ENCODE measurements around the gene BRSK1. TPM values are rescaled to one million over a fixed set of nuclear protein-coding genes. Genes with fewer than 3 reads are reported as not detected.
"Not testable (repeated sequence)": the region's sequence is repeated elsewhere in the genome, so short reads cannot be mapped to it uniquely, and the experiment has no call there.

The BRSK1 gene
- total and polyA plus RNA-seq, 4 donors, result 0.53 to 6.4 (median 1.5) TPM

DNA sequence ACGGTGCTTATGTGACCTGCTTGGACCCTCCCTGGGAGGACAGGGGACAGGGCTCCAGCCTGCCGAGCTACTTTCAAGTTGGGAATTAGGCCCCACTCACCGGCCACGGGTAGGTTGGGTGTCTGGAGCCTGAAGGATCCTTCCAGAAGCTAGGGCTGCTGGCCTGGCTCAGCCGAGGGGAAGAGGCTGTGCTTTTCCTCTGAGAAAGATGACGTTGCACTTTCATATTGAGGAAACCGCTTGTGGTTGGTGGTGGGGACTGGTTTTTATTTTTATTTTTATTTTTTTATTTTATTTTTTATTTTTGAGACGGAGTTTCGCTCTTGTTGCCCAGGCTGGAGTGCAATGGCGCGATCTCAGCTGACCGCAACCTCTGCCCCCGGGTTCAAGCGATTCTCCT is 41.4 kb downstream of the BRSK1 start, which contains the start of gene TMEM150B:
Gene TMEM150B, minus strand, starts transcription at position 170 of the 400 bp plus-strand sequence. CDS start 4,305 bp downstream, outside the sequence.
- Histone ChIP-seq H3K27ac (ENCODE audit: low read depth in 1 of 2, low read length in 1 of 2) (peak within 1 kb of the TSS in 1 of 2 donors; percentile 68), H3K4me1 (ENCODE audit: control insufficient read depth in 5 of 5, insufficient read depth in 5 of 5, low read length in 5 of 5) (peaks cover 0 to 4% (median 0%) of the 10 kb centered on the region in 5 donors), H3K36me3 (ENCODE audit: control insufficient read depth in 4 of 4, insufficient read depth in 4 of 4, low read length in 4 of 4) (no peaks in the 10 kb centered on the region), H3K27me3 (ENCODE audit: control insufficient read depth in 3 of 3, insufficient read depth in 3 of 3, low read length in 2 of 3) (no peaks in the 10 kb centered on the region), H3K4me3 (no peak within 1 kb of the TSS), H3K9ac (ENCODE audit: insufficient read depth in 1 of 2, low read length in 2 of 2) (no peak within 1 kb of the TSS), H3K9me3 (ENCODE audit: control insufficient read depth in 4 of 4, insufficient read depth in 3 of 4, low read length in 3 of 4) (no peaks in the 10 kb centered on the region)
- TF ChIP-seq, protein P1, sequence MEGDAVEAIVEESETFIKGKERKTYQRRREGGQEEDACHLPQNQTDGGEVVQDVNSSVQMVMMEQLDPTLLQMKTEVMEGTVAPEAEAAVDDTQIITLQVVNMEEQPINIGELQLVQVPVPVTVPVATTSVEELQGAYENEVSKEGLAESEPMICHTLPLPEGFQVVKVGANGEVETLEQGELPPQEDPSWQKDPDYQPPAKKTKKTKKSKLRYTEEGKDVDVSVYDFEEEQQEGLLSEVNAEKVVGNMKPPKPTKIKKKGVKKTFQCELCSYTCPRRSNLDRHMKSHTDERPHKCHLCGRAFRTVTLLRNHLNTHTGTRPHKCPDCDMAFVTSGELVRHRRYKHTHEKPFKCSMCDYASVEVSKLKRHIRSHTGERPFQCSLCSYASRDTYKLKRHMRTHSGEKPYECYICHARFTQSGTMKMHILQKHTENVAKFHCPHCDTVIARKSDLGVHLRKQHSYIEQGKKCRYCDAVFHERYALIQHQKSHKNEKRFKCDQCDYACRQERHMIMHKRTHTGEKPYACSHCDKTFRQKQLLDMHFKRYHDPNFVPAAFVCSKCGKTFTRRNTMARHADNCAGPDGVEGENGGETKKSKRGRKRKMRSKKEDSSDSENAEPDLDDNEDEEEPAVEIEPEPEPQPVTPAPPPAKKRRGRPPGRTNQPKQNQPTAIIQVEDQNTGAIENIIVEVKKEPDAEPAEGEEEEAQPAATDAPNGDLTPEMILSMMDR (IDR thresholded peaks at IDR 0.05; ENCODE audit: control extremely low read depth, extremely low read depth), result no peak
- 47 to 69% methylated on average over 14 of the region's 14 CpGs for WGBS, 2 donors
- no peak for ATAC-seq (ENCODE audit: insufficient read depth, low FRiP score)
- no peak for DNase-seq

DNA sequence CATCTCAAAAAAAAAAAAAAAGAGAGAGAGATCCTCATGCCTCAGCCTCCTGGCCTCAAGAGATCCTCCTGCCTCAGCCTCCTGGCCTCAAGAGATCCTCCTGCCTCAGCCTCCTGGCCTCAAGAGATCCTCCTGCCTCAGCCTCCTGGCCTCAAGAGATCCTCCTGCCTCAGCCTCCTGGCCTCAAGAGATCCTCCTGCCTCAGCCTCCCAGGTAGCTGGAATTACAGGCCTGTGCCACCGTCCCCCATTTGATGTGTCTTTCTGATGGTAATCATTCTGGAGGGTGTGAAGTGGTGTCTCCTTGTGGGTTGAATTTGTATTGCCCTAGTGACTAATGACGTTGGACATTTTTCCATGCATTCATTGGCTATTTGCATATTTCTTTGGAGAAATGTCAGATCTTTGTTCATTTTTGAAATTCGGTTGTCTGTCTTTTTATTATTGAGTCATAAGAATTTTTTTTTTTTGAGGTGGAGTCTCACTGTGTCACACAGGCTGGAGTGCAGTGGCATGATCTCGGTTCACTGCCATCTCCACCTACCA is 45.0 kb downstream of the BRSK1 start:
- H3K36me3 ChIP-seq (ENCODE audit: control insufficient read depth in 4 of 4, insufficient read depth in 4 of 4, low read length in 4 of 4); H3K27ac ChIP-seq (ENCODE audit: low read depth in 1 of 2, low read length in 1 of 2); H3K4me3 ChIP-seq; H3K9ac ChIP-seq (ENCODE audit: insufficient read depth in 1 of 2, low read length in 2 of 2); H3K4me1 ChIP-seq (ENCODE audit: control insufficient read depth in 5 of 5, insufficient read depth in 5 of 5, low read length in 5 of 5); DNase-seq; H3K27me3 ChIP-seq (ENCODE audit: control insufficient read depth in 3 of 3, insufficient read depth in 3 of 3, low read length in 2 of 3); ATAC-seq (ENCODE audit: insufficient read depth, low FRiP score); H3K9me3 ChIP-seq (ENCODE audit: control insufficient read depth in 4 of 4, insufficient read depth in 3 of 4, low read length in 3 of 4): not testable (repeated sequence)
- 84 to 87% methylated on average over 4 of the region's 4 CpGs for WGBS, 2 donors

DNA sequence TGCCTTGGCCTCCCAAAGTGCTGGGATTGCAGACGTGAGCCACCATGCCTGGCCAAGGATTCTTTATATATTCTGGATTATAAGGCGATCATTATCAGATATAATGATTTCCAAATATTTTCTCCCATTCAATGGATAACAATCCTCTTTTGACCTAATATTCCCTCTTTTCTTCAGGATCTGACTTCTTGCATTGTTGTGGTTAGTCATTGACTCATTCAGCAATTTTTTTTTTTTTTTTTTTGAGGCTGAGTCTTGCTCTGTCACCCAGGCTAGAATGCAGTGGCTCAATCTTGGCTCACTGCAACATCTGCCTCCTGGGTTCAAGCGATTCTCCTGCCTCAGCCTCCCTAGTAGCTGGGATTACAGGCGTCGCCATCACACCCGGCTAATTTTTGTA is 46.0 kb downstream of the BRSK1 start:
- H3K4me1 ChIP-seq (ENCODE audit: control insufficient read depth in 5 of 5, insufficient read depth in 5 of 5, low read length in 5 of 5); H3K4me3 ChIP-seq; DNase-seq; H3K27me3 ChIP-seq (ENCODE audit: control insufficient read depth in 3 of 3, insufficient read depth in 3 of 3, low read length in 2 of 3); H3K9me3 ChIP-seq (ENCODE audit: control insufficient read depth in 4 of 4, insufficient read depth in 3 of 4, low read length in 3 of 4); H3K9ac ChIP-seq (ENCODE audit: insufficient read depth in 1 of 2, low read length in 2 of 2); H3K27ac ChIP-seq (ENCODE audit: low read depth in 1 of 2, low read length in 1 of 2); H3K36me3 ChIP-seq (ENCODE audit: control insufficient read depth in 4 of 4, insufficient read depth in 4 of 4, low read length in 4 of 4); ATAC-seq (ENCODE audit: insufficient read depth, low FRiP score): not testable (repeated sequence)
- WGBS, 2 donors, result 83 to 86% methylated on average over 6 of the region's 6 CpGs

DNA sequence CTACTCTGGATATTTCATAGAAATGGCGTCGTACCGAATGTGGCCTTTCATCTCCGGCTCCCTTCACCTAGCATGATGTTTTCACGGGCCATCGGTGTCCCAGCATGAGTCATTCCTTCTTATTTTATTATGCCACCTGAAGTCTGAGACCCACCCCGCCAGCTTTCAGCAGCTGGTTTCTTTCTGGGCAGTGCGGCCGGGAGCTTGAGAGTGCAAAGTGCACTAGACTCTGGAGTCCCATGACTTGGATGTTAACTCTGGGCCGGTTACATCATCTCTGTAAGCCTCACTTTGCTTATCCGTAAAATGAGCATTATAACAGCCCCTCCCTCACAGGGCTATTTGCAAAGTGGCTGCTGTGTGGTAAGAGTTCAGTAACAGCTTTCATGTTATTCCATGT is 50.1 kb downstream of the BRSK1 start:
- no peaks in the 10 kb centered on the region for H3K9me3 ChIP-seq (ENCODE audit: control insufficient read depth in 4 of 4, insufficient read depth in 3 of 4, low read length in 3 of 4)
- ATAC-seq (ENCODE audit: insufficient read depth, low FRiP score) (no peak), DNase-seq (no peak)
- 74 to 90% methylated on average over 11 of the region's 11 CpGs for WGBS, 2 donors
- TF ChIP-seq, protein P1 (IDR thresholded peaks at IDR 0.05; ENCODE audit: control extremely low read depth, extremely low read depth), result no peak
- no peak overlapping the region for H3K4me3 ChIP-seq
- H3K27ac ChIP-seq (ENCODE audit: low read depth in 1 of 2, low read length in 1 of 2), result no peak overlapping the region
- H3K36me3 ChIP-seq (ENCODE audit: control insufficient read depth in 4 of 4, insufficient read depth in 4 of 4, low read length in 4 of 4), result no peaks in the 10 kb centered on the region
- no peak overlapping the region for H3K9ac ChIP-seq (ENCODE audit: insufficient read depth in 1 of 2, low read length in 2 of 2)
- peaks cover 0 to 4% (median 0%) of the 10 kb centered on the region in 3 donors for H3K27me3 ChIP-seq (ENCODE audit: control insufficient read depth in 3 of 3, insufficient read depth in 3 of 3, low read length in 2 of 3)
- H3K4me1 ChIP-seq (ENCODE audit: control insufficient read depth in 5 of 5, insufficient read depth in 5 of 5, low read length in 5 of 5), result peaks cover 0 to 5% (median 3%) of the 10 kb centered on the region in 5 donors

All from lung (tissue), 12 donors.